Measurements from ENCODE around the gene GOLGA6D. TPM values are rescaled to one million over a fixed set of nuclear protein-coding genes. Genes with fewer than 3 reads are reported as not detected.
"Not testable (repeated sequence)": the region's sequence is repeated elsewhere in the genome, so short reads cannot be mapped to it uniquely, and the experiment has no call there.

The GOLGA6D gene
- polyA plus RNA-seq, 4 donors: 0.10 to 0.32 (median 0.20) TPM

DNA sequence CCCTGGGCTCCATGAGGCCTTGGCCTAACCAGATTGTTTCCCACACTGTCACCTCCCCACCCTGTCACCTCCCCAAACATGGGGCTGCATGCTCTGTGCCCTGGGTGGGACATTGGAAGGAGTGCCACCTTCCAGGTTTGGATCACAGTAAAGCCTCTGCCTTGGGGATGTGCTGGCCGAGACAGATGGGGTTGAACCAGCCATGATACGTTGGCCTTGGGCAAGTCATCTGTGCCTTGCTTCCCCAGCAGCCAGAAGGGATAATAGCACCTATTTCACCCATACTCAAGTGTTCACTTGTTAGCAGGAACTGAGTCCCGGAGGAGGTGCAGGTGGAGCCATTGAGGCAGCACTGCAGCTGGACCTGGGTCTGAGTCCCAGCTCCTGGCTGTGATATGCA, 7.0 kb upstream of the GOLGA6D start:
- DNase-seq (ENCODE audit: low read depth in 4 of 4, low spot score in 3 of 4): not testable (repeated sequence)

DNA sequence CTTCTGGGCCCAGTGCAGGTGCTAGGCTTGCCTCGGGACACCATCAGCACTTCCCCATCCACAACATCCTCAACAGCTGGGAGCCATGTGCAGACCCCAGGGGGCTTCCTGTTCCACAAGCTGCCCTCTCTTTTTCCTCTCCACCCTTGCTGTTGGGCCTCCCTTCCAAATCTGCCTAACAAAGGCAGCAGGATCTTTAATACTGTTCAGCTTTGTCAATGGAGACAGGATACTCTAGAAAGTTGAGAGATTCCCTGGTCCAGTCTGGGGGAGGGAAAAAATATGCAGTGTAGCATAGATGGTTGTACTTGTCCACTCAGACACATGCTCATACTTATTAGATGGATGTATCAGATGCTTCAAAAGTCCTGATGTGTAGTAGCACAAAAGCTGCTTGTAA, 4.1 kb upstream of the GOLGA6D start:
- DNase-seq (ENCODE audit: low read depth in 4 of 4, low spot score in 3 of 4): not testable (repeated sequence)

GRCh38 chr15:75284152-75284551, 1.5 kb downstream of the GOLGA6D start:
- not testable (repeated sequence) for DNase-seq (ENCODE audit: low read depth in 4 of 4, low spot score in 3 of 4)

GRCh38 chr15:75293660-75294059, 11.0 kb downstream of the GOLGA6D start:
- DNase-seq (ENCODE audit: low read depth in 4 of 4, low spot score in 3 of 4): not testable (repeated sequence)

- not testable (repeated sequence) for DNase-seq (ENCODE audit: low read depth in 4 of 4, low spot score in 3 of 4)
These were observed 16.1 kb downstream of the GOLGA6D start for GRCh38 chr15:75298541-75299310.

GRCh38 chr15:75299311-75299688, 16.7 kb downstream of the GOLGA6D start:
- DNase-seq (ENCODE audit: low read depth in 4 of 4, low spot score in 3 of 4): not testable (repeated sequence)

GRCh38 chr15:75300026-75300425, 17.4 kb downstream of the GOLGA6D start:
- DNase-seq (ENCODE audit: low read depth in 4 of 4, low spot score in 3 of 4): not testable (repeated sequence)

DNA sequence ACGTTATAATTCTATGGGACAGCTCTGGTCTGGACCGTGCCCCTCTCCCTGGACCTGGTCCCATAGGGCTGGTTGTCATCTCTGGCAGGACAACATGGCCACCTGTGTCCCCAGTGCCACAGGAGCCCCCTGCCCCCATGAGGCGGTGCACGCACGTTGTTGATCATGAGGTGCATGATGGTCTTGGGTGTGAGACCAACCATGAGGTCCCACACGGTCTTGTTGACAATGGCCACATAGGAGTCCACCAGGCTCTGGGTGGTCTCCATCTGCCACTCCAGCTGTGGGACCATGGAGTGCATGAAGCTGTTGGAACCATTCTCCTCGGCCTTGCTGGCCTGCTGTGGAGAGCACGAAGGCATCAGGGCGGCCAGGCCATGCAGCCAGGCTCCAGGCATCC, 19.7 kb downstream of the GOLGA6D start:
- no peak for DNase-seq (ENCODE audit: low read depth in 4 of 4, low spot score in 3 of 4)

- DNase-seq (ENCODE audit: low read depth in 4 of 4, low spot score in 3 of 4): not testable (repeated sequence)
These were observed 20.1 kb downstream of the GOLGA6D start for GRCh38 chr15:75302753-75303152.

GRCh38 chr15:75306188-75306587, 23.6 kb downstream of the GOLGA6D start:
- DNase-seq (ENCODE audit: low read depth in 4 of 4, low spot score in 3 of 4): no peak

DNA sequence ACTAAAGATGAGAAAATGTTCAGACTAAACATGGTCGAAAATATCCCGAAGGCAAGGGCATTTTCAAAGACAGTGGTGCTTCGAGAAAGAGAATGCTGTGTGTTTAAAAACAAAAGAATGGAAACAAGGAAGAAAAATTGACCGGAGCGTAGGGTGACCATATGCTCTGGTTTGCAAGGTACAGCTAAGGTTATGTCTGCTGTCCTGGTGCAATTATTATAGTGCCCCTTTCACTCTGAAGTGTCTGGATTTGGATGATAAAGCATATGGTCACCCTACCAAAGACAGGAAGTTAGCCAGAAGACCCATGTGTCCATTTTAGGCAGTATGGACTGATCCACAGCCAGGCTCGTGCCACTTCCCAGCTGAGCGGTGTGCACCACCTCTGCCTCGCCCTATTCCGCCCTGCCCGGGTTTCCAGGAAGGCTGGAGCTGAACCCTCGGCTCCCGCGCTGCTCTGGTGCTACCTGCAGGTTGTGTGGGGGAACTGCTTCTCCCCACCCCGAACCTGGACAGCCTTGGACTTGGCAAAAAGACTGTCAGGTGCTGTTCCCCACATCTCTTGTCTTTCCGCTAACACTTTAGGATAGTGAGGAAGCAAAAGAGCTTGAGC, 25.2 kb downstream of the GOLGA6D start:
- DNase-seq (ENCODE audit: low read depth in 4 of 4, low spot score in 3 of 4): peak in 3 of 4 donors; percentile 3 to 12 (median 7)

GRCh38 chr15:75309711-75310110, 27.1 kb downstream of the GOLGA6D start:
- no peak for DNase-seq (ENCODE audit: low read depth in 4 of 4, low spot score in 3 of 4)

DNA sequence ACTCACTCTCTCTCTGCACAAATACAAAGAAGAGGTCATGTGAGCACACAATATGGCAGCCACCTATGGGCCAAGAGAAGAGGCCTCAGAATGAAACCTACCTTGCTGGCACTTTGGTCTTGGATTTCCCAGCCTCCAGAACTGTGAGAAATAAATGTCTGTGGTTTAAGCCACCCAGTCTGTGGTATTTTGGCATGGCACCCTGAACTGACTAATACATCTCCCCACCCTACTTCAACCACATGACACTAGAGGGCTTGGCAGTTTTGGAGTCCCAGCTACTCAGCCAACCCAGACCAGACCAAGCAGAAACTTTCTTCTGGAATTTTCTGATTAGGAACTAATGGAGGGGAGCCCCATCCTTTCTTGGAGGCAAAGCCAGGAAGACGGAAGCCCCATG, 29.9 kb downstream of the GOLGA6D start:
- DNase-seq (ENCODE audit: low read depth in 4 of 4, low spot score in 3 of 4): not testable (repeated sequence)

- no peak for DNase-seq (ENCODE audit: low read depth in 4 of 4, low spot score in 3 of 4)
These were observed 30.6 kb downstream of the GOLGA6D start for GRCh38 chr15:75313116-75313845.

- no peak for DNase-seq (ENCODE audit: low read depth in 4 of 4, low spot score in 3 of 4)
These were observed 32.1 kb downstream of the GOLGA6D start for GRCh38 chr15:75314552-75315290.

GRCh38 chr15:75319231-75319897, 36.7 kb downstream of the GOLGA6D start:
- not testable (repeated sequence) for DNase-seq (ENCODE audit: low read depth in 4 of 4, low spot score in 3 of 4)

- DNase-seq (ENCODE audit: low read depth in 4 of 4, low spot score in 3 of 4): no peak
These were observed 39.1 kb downstream of the GOLGA6D start for GRCh38 chr15:75321711-75322110.

- DNase-seq (ENCODE audit: low read depth in 4 of 4, low spot score in 3 of 4): no peak
These were observed 43.3 kb downstream of the GOLGA6D start for GRCh38 chr15:75325922-75326321.

- DNase-seq (ENCODE audit: low read depth in 4 of 4, low spot score in 3 of 4): no peak
These were observed 44.4 kb downstream of the GOLGA6D start for GRCh38 chr15:75327005-75327404.

GRCh38 chr15:75327491-75327890, 44.9 kb downstream of the GOLGA6D start:
- no peak for DNase-seq (ENCODE audit: low read depth in 4 of 4, low spot score in 3 of 4)
